Measurements from ENCODE around the gene ITGA11.

DNA sequence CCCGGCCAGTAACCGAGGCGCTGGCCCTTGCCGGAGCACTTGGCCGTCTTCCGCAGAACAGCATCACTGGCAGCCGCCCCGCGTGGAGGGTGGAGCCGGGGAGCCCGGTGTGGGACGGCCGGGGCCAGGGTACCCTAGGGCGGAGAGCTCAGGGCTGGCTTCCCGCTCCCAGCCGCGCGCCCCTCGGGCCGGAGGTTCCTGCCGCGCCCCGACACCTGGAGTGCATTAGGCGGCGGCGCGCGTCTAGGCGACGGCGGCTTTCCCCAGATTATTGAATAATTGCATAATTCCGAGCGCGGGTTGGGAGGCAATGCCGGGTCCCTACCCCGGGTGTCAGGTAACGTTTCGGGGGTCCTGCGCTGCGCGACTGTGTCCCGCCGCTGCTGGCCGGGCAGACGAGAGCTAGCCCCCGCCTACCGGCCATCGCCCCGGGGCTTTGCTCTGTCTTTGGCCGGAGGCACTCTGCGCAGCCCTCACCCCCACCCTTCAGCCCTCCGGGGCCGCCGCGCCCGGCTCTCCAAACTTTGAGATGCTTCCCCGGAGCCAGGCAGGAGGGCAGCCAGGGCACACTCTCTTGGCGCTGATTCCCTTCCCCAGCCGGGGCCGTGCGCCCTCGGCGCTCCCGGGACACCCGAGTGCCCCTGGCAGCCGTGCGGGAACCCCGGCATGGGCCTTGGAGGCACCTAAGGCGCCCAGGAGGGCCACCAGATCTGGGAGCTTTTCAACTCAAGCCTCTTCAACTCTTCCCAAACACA lies 749 bp downstream of the ITGA11 start:
- TF ChIP-seq, protein P1, sequence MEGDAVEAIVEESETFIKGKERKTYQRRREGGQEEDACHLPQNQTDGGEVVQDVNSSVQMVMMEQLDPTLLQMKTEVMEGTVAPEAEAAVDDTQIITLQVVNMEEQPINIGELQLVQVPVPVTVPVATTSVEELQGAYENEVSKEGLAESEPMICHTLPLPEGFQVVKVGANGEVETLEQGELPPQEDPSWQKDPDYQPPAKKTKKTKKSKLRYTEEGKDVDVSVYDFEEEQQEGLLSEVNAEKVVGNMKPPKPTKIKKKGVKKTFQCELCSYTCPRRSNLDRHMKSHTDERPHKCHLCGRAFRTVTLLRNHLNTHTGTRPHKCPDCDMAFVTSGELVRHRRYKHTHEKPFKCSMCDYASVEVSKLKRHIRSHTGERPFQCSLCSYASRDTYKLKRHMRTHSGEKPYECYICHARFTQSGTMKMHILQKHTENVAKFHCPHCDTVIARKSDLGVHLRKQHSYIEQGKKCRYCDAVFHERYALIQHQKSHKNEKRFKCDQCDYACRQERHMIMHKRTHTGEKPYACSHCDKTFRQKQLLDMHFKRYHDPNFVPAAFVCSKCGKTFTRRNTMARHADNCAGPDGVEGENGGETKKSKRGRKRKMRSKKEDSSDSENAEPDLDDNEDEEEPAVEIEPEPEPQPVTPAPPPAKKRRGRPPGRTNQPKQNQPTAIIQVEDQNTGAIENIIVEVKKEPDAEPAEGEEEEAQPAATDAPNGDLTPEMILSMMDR (IDR thresholded peaks at IDR 0.05; ENCODE audit: insufficient read depth, low read length): no peak
- TF ChIP-seq REST (IDR thresholded peaks at IDR 0.05; ENCODE audit: insufficient replicate concordance, low read depth) (no peak), SPI1 (IDR thresholded peaks at IDR 0.05; ENCODE audit: borderline replicate concordance, low read depth) (no peak)

Data from HL-60 (cell line).